Measurements from ENCODE around the gene SMOC2.

GRCh38 chr6:168640768-168641167 is 199.8 kb downstream of the SMOC2 start:
- no peak for TF ChIP-seq POLR2A (IDR thresholded peaks at IDR 0.05)
- TF ChIP-seq CTCF (IDR thresholded peaks at IDR 0.05) = no peak

All from Peyer's patch (tissue), 4 donors.